CD14-positive monocyte (primary cell): ENCODE results near the gene BACH2. TPM values are rescaled to one million over a fixed set of nuclear protein-coding genes. Genes with fewer than 3 reads are reported as not detected.
"Not testable (repeated sequence)": the region's sequence is repeated elsewhere in the genome, so short reads cannot be mapped to it uniquely, and the experiment has no call there.

ENCODE experiments used
- DNase-seq, 3 donors: peaks; one replicate each; pipeline ENCODE4 v3.0.0-alpha.2; 2011 to 2022
- H2AFZ ChIP-seq: 2 replicates; pipeline ENCODE4 v1.6.0; 2012; ENCODE audit warnings: mild to moderate bottlenecking, low read depth, low read length, inconsistent platforms; ENCODE audit not compliant: insufficient read depth, poor library complexity, severe bottlenecking
- H3K27ac ChIP-seq, 2 donors: 1 replicate in 1 of 2; 2 replicates in 1 of 2; pipeline ENCODE4 v1.5.1; 2012 to 2013; ENCODE audit warnings: low read length in 2 of 2, control low read depth in 1 of 2, inconsistent platforms in 1 of 2, low read depth in 1 of 2, mild to moderate bottlenecking in 1 of 2
- H3K27me3 ChIP-seq, 2 donors: one replicate each; pipeline versions ENCODE4 v1.6.0 to v1.6.1; 2011 to 2013; ENCODE audit warnings: low read length in 2 of 2; ENCODE audit not compliant: control insufficient read depth in 2 of 2, insufficient read depth in 2 of 2
- H3K36me3 ChIP-seq, 2 donors: replicated peaks in 1 of 2; 1 replicate in 1 of 2; 2 replicates in 1 of 2; pipeline versions ENCODE4 v1.5.1 to v1.6.1; 2012 to 2013; ENCODE audit warnings: low read length in 2 of 2, control low read depth in 1 of 2, inconsistent platforms in 1 of 2, mild to moderate bottlenecking in 1 of 2; ENCODE audit not compliant: insufficient read depth in 2 of 2, control insufficient read depth in 1 of 2
- H3K4me1 ChIP-seq, 2 donors: 1 replicate in 1 of 2; 2 replicates in 1 of 2; pipeline versions ENCODE4 v1.5.1 to v1.6.1; 2012 to 2013; ENCODE audit warnings: low read length in 2 of 2, control low read depth in 1 of 2, inconsistent platforms in 1 of 2, mild to moderate bottlenecking in 1 of 2, moderate library complexity in 1 of 2; ENCODE audit not compliant: insufficient read depth in 2 of 2, control insufficient read depth in 1 of 2
- H3K4me2 ChIP-seq: replicated peaks from 2 replicates; pipeline ENCODE3; 2012; ENCODE audit warnings: low read length, moderate library complexity, mild to moderate bottlenecking; ENCODE audit not compliant: poor library complexity, severe bottlenecking; ENCODE audit errors: extremely low read depth
- H3K4me3 ChIP-seq, 3 experiments: fragments of 200-600 bp in 1 of 3; sonication (generic) in 1 of 3; replicated peaks in 1 of 3; 1 replicate in 2 of 3; 2 replicates in 1 of 3; pipeline ENCODE4 v1.5.1; 2011 to 2013; ENCODE audit warnings: low read length in 3 of 3, mild to moderate bottlenecking in 3 of 3, control low read depth in 2 of 3, low read depth in 2 of 3, inconsistent platforms in 1 of 3, moderate library complexity in 1 of 3
- H3K79me2 ChIP-seq: 2 replicates; pipeline ENCODE4 v1.6.0; 2012; ENCODE audit warnings: mild to moderate bottlenecking, control low read depth, inconsistent platforms, low read length, moderate library complexity; ENCODE audit not compliant: insufficient read depth
- H3K9ac ChIP-seq: 2 replicates; pipeline ENCODE4 v1.6.0; 2017; ENCODE audit warnings: low read length, mild to moderate bottlenecking; ENCODE audit not compliant: insufficient read depth, poor library complexity, severe bottlenecking
- H3K9me3 ChIP-seq, 2 donors: replicated peaks in 1 of 2; 1 replicate in 1 of 2; 2 replicates in 1 of 2; pipeline versions ENCODE4 v1.5.1 to v1.6.1; 2012 to 2013; ENCODE audit warnings: low read length in 2 of 2, control low read depth in 1 of 2; ENCODE audit not compliant: control insufficient read depth in 1 of 2, insufficient read depth in 1 of 2
- H4K20me1 ChIP-seq: 2 replicates; pipeline ENCODE4 v1.6.0; 2012; ENCODE audit warnings: mild to moderate bottlenecking, low read length, control low read depth, moderate library complexity; ENCODE audit not compliant: insufficient read depth
- H3K27ac Mint-ChIP-seq, 7 donors: one replicate each; pipeline ENCODE4 v1.8.0; 2020; ENCODE audit warnings: mild to moderate bottlenecking in 7 of 7, mixed read lengths in 7 of 7, moderate library complexity in 6 of 7, inconsistent platforms in 2 of 7
- H3K27me3 Mint-ChIP-seq, 3 donors: one replicate each; pipeline ENCODE4 v1.8.0; 2021 to 2022; ENCODE audit warnings: low read depth in 3 of 3, mild to moderate bottlenecking in 3 of 3, mixed read lengths in 3 of 3, moderate library complexity in 3 of 3, inconsistent platforms in 1 of 3
- H3K36me3 Mint-ChIP-seq, 2 donors: one replicate each; pipeline ENCODE4 v1.8.0; 2020; ENCODE audit warnings: mixed read lengths in 2 of 2, inconsistent platforms in 1 of 2, mild to moderate bottlenecking in 1 of 2
- H3K4me1 Mint-ChIP-seq: one replicate; pipeline ENCODE4 v1.8.0; 2020; ENCODE audit warnings: mild to moderate bottlenecking, mixed read lengths
- H3K4me3 Mint-ChIP-seq, 2 donors: one replicate each; pipeline ENCODE4 v1.8.0; 2020; ENCODE audit warnings: mild to moderate bottlenecking in 2 of 2, mixed read lengths in 2 of 2, moderate library complexity in 1 of 2
- H3K9me3 Mint-ChIP-seq, 7 donors: one replicate each; pipeline ENCODE4 v1.8.0; 2020 to 2022; ENCODE audit warnings: mixed read lengths in 7 of 7, mild to moderate bottlenecking in 6 of 7, moderate library complexity in 6 of 7, inconsistent platforms in 2 of 7
- CTCF ChIP-seq: fragments of 200-600 bp; IDR thresholded peaks from one replicate; pipeline ENCODE4 v1.8.0; 2022; ENCODE audit warnings: antibody characterized with exemption, mild to moderate bottlenecking
- WGBS: methylation state at CpG from one replicate; pipeline ENCODE4 v1.1.5; 2013; ENCODE audit warnings: missing lambda C conversion rate; ENCODE audit not compliant: insufficient coverage; 5-methylcytosine and 5-hydroxymethylcytosine counted together
- intact Hi-C, 2 donors: fragments of 100-400 bp; cut with micrococcal nuclease; formaldehyde crosslinking; loops; one replicate each; pipeline versions ENCODE4 v1.15.0 to v1.15.1; 2023
- polyA plus RNA-seq, 3 donors: library from polyadenylated mRNA; depleted of rRNA in 1 of 3; unstranded in 2 of 3; stranded (reverse) in 1 of 3; fragments of 300-500 nt in 2 of 3; fragments of >200 nt in 1 of 3; fragmentation: Illumina TruSeq in 2 of 3; gene quantifications; 1 replicate in 2 of 3; 2 replicates in 1 of 3; pipeline ENCODE4 v1.2.3, GENCODE V29; 2012 to 2021

Gene BACH2
- polyA plus RNA-seq, 3 donors: 0.04 to 0.09 (median 0.05) TPM

GRCh38 chr6:90062667-90063066, 234.0 kb downstream of the BACH2 start:
- H3K27me3 Mint-ChIP-seq: peaks cover 0 to 1% (median 0%) of the 10 kb centered on the region in 3 donors
- H2AFZ ChIP-seq: no peak overlapping the region
- H3K4me2 ChIP-seq: no peak overlapping the region
- H3K27ac Mint-ChIP-seq: no peak overlapping the region
- no peak for DNase-seq
- no peaks in the 10 kb centered on the region for H4K20me1 ChIP-seq
- H3K9me3 ChIP-seq: no peaks in the 10 kb centered on the region
- no peak overlapping the region for H3K4me3 Mint-ChIP-seq
- H3K79me2 ChIP-seq: no peaks in the 10 kb centered on the region
- no CpG with 5 or more reads among the region's 2 CpGs for WGBS
- H3K27me3 ChIP-seq: no peaks in the 10 kb centered on the region
- intact Hi-C loops: no loop called here
- H3K4me3 ChIP-seq: no peak overlapping the region
- peaks cover 0 to 5% (median 2%) of the 10 kb centered on the region in 7 donors for H3K9me3 Mint-ChIP-seq
- H3K27ac ChIP-seq: no peak overlapping the region
- H3K4me1 ChIP-seq: no peaks in the 10 kb centered on the region
- H3K4me1 Mint-ChIP-seq: no peaks in the 10 kb centered on the region
- TF ChIP-seq CTCF: no peak
- no peak overlapping the region for H3K9ac ChIP-seq
- no peaks in the 10 kb centered on the region for H3K36me3 ChIP-seq
- no peaks in the 10 kb centered on the region for H3K36me3 Mint-ChIP-seq

- no peaks in the 10 kb centered on the region for H4K20me1 ChIP-seq
- intact Hi-C loops: no loop called here
- no peak for TF ChIP-seq CTCF
- WGBS: no CpG with 5 or more reads among the region's 4 CpGs
- no peak overlapping the region for H3K9ac ChIP-seq
- H3K4me3 ChIP-seq: no peak overlapping the region
- no peaks in the 10 kb centered on the region for H3K4me1 ChIP-seq
- no peak for DNase-seq
- no peak overlapping the region for H3K4me2 ChIP-seq
- no peak overlapping the region for H2AFZ ChIP-seq
- no peaks in the 10 kb centered on the region for H3K36me3 ChIP-seq
- no peaks in the 10 kb centered on the region for H3K27me3 ChIP-seq
- Mint-ChIP-seq H3K4me3 (no peak overlapping the region), H3K27me3 (peaks cover 0 to 1% (median 0%) of the 10 kb centered on the region in 3 donors), H3K9me3 (peaks cover 0 to 7% (median 5%) of the 10 kb centered on the region in 7 donors), H3K27ac (no peak overlapping the region), H3K36me3 (no peaks in the 10 kb centered on the region), H3K4me1 (no peaks in the 10 kb centered on the region)
- no peak overlapping the region for H3K27ac ChIP-seq
- H3K79me2 ChIP-seq: no peaks in the 10 kb centered on the region
- no peaks in the 10 kb centered on the region for H3K9me3 ChIP-seq
Observed at GRCh38 chr6:90062051-90062450, 234.6 kb downstream of the BACH2 start.

GRCh38 chr6:90059178-90059577, 237.5 kb downstream of the BACH2 start:
- H3K27me3 ChIP-seq, DNase-seq, H3K27ac ChIP-seq, H3K4me2 ChIP-seq, H3K4me3 Mint-ChIP-seq, H3K4me1 Mint-ChIP-seq, H3K4me1 ChIP-seq, H3K79me2 ChIP-seq, H3K9me3 ChIP-seq, H3K27ac Mint-ChIP-seq, H3K9ac ChIP-seq, H3K36me3 ChIP-seq, H3K36me3 Mint-ChIP-seq, intact Hi-C loops, H4K20me1 ChIP-seq, H2AFZ ChIP-seq, H3K4me3 ChIP-seq, H3K27me3 Mint-ChIP-seq: not testable (repeated sequence)
- peaks cover 14 to 24% (median 18%) of the 10 kb centered on the region in 7 donors for H3K9me3 Mint-ChIP-seq
- WGBS: no CpG with 5 or more reads among the region's 3 CpGs
